ENCODE data around the gene CCDC177. TPM values are rescaled to one million over a fixed set of nuclear protein-coding genes. Genes with fewer than 3 reads are reported as not detected.

The CCDC177 gene
- total RNA-seq, 1 experiment from 2014 or later, result 0.09 TPM

DNA sequence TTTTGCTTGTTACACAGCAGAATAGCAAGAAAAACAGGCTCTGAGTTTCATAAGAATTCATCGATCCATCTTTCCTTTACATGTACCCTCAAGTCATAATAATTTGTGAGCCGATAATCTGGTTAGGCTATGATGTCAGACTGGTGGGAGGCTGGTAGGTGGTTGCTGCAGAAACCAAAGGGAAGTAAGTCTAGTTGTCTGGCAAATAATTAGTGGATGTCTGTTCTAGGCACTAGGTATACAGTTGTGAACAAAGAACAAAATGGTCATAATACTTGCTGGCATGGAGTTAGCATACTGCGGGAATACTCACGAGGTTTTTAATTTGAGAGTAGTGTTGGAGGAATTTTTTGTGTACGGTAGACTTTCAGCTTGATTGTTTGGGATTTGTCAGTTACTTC lies 45.5 kb upstream of the CCDC177 start:
- intact Hi-C loops (cut with micrococcal nuclease; ENCODE audit: unreplicated experiment), result no loop called here
- CTCF ChIA-PET, result no interaction called here
- TF ChIP-seq, protein P1, sequence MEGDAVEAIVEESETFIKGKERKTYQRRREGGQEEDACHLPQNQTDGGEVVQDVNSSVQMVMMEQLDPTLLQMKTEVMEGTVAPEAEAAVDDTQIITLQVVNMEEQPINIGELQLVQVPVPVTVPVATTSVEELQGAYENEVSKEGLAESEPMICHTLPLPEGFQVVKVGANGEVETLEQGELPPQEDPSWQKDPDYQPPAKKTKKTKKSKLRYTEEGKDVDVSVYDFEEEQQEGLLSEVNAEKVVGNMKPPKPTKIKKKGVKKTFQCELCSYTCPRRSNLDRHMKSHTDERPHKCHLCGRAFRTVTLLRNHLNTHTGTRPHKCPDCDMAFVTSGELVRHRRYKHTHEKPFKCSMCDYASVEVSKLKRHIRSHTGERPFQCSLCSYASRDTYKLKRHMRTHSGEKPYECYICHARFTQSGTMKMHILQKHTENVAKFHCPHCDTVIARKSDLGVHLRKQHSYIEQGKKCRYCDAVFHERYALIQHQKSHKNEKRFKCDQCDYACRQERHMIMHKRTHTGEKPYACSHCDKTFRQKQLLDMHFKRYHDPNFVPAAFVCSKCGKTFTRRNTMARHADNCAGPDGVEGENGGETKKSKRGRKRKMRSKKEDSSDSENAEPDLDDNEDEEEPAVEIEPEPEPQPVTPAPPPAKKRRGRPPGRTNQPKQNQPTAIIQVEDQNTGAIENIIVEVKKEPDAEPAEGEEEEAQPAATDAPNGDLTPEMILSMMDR (conservative IDR thresholded peaks at IDR 0.05; ENCODE audit: low read depth, low read length), result no peak
- TF ChIP-seq EZH2 (IDR thresholded peaks at IDR 0.05; ENCODE audit: borderline replicate concordance, low read depth, low read length, poor library complexity, severe bottlenecking), result no peak
- Histone ChIP-seq H3K9me3 (ENCODE audit: low read depth, low read length, poor library complexity, severe bottlenecking) (no peaks in the 10 kb centered on the region), H3K4me3 (ENCODE audit: low read depth, low read length, poor library complexity, severe bottlenecking) (no peak overlapping the region), H3K4me1 (ENCODE audit: insufficient read depth, low read length, poor library complexity, severe bottlenecking) (peaks cover 17% of the 10 kb centered on the region), H3K27ac (ENCODE audit: low read depth, low read length, poor library complexity, severe bottlenecking) (no peak overlapping the region), H3K36me3 (ENCODE audit: insufficient read depth, low read length, poor library complexity, severe bottlenecking) (no peaks in the 10 kb centered on the region), H3K27me3 (replicated peaks; ENCODE audit: insufficient read depth, low read depth, low read length, poor library complexity) (no peaks in the 10 kb centered on the region)
- POLR2A ChIA-PET (ENCODE audit: low non-redundant PET), result interaction anchor here (0.5 kb wide), 1 partner anchor 822 kb away, joined by 14 read pairs; no protein-coding TSS in a partner anchor
- no TSS peak for BruUV-seq (replicated peaks)
- DNase-seq (ENCODE audit: low spot score), result no peak

DNA sequence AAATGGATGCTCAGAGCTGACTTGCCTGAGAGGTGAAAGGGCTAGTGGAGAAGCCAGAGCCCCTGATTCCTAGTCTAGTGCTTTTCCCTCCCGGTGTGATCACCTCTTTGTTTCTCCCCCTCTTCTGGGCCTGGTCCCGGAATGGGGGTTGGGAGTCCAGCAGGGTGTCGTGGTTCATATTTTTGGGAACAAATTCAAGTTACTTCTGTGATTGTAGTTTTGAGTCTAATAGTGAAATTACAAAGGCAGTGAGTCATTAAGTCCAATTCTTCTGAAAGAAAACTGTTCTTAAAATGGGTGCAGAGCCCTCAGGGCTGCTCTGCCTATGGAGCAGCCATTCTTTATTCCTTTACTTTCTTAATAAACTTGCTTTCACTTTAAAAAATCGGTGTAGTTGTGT lies 44.3 kb upstream of the CCDC177 start:
- Histone ChIP-seq H3K27ac (ENCODE audit: low read depth, low read length, poor library complexity, severe bottlenecking) (no peak overlapping the region), H3K9me3 (ENCODE audit: low read depth, low read length, poor library complexity, severe bottlenecking) (no peaks in the 10 kb centered on the region), H3K4me3 (ENCODE audit: low read depth, low read length, poor library complexity, severe bottlenecking) (no peak overlapping the region), H3K4me1 (ENCODE audit: insufficient read depth, low read length, poor library complexity, severe bottlenecking) (peaks cover 22% of the 10 kb centered on the region), H3K27me3 (replicated peaks; ENCODE audit: insufficient read depth, low read depth, low read length, poor library complexity) (no peaks in the 10 kb centered on the region), H3K36me3 (ENCODE audit: insufficient read depth, low read length, poor library complexity, severe bottlenecking) (no peaks in the 10 kb centered on the region)
- intact Hi-C loops (cut with micrococcal nuclease; ENCODE audit: unreplicated experiment), result no loop called here
- BruUV-seq (replicated peaks), result no TSS peak
- TF ChIP-seq, protein P1 (conservative IDR thresholded peaks at IDR 0.05; ENCODE audit: low read depth, low read length), result no peak
- no peak for TF ChIP-seq EZH2 (IDR thresholded peaks at IDR 0.05; ENCODE audit: borderline replicate concordance, low read depth, low read length, poor library complexity, severe bottlenecking)
- no peak for DNase-seq (ENCODE audit: low spot score)
- ChIA-PET CTCF (no interaction called here), POLR2A (ENCODE audit: low non-redundant PET) (no interaction called here)

DNA sequence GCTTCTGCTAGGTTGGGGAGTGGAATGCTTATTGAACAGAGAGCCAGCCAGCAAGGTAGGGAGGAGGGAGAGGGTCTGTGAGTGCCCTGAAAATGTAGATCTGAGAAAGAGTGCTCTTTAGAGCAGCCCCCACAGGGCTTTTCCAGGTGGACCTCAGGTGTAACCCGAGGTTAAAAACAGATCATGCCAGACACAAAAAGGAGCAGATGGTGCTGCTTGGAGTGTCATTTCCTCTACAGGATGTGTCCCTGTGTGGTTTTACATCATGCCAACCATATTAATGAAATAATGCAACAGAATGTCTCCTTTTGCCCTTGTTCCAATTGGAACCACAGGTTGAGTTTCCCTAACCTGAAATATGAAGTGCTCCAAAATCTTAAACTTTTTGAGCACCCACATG lies 43.1 kb upstream of the CCDC177 start:
- ChIA-PET POLR2A (ENCODE audit: low non-redundant PET) (no interaction called here), CTCF (no interaction called here)
- no peak for DNase-seq (ENCODE audit: low spot score)
- no peaks in the 10 kb centered on the region for H3K27me3 ChIP-seq (replicated peaks; ENCODE audit: insufficient read depth, low read depth, low read length, poor library complexity)
- intact Hi-C loops (cut with micrococcal nuclease; ENCODE audit: unreplicated experiment), result no loop called here
- H3K36me3 ChIP-seq (ENCODE audit: insufficient read depth, low read length, poor library complexity, severe bottlenecking), result no peaks in the 10 kb centered on the region
- H3K4me3 ChIP-seq (ENCODE audit: low read depth, low read length, poor library complexity, severe bottlenecking), result no peak overlapping the region
- TF ChIP-seq, protein P1 (conservative IDR thresholded peaks at IDR 0.05; ENCODE audit: low read depth, low read length), result no peak
- TF ChIP-seq EZH2 (IDR thresholded peaks at IDR 0.05; ENCODE audit: borderline replicate concordance, low read depth, low read length, poor library complexity, severe bottlenecking), result no peak
- no peak overlapping the region for H3K27ac ChIP-seq (ENCODE audit: low read depth, low read length, poor library complexity, severe bottlenecking)
- H3K4me1 ChIP-seq (ENCODE audit: insufficient read depth, low read length, poor library complexity, severe bottlenecking), result peaks cover 22% of the 10 kb centered on the region
- no peaks in the 10 kb centered on the region for H3K9me3 ChIP-seq (ENCODE audit: low read depth, low read length, poor library complexity, severe bottlenecking)
- BruUV-seq (replicated peaks), result no TSS peak
